Fibroblast of skin of right quadriceps (primary cell): ENCODE measurements around the gene TRAF3.

Source experiments
- DNase-seq: peaks from one replicate; pipeline ENCODE4 v3.0.0-alpha.2; 2013

Gene TRAF3

GRCh38 chr14:102778338-102779083 is 1.3 kb downstream of the TRAF3 start:
- DNase-seq = no peak

DNA sequence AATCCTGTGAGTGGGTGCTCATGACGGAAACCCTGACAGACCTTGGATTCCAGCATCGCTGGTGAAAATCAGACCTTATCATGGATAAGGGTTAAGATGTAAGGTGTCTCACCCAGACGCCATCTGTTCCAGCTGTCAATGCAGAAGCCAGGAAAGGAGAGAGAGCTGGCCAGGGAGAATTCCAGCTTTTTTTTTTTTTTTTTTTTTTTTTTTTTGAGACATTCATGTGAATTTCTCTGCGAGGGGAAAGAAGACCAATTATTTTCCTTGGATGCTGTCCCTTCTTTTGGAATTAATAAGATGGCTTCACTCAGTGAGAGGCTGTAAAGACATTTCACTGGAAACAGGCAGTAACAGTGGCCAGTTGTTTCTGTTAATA is 1.8 kb downstream of the TRAF3 start:
- no peak for DNase-seq

DNA sequence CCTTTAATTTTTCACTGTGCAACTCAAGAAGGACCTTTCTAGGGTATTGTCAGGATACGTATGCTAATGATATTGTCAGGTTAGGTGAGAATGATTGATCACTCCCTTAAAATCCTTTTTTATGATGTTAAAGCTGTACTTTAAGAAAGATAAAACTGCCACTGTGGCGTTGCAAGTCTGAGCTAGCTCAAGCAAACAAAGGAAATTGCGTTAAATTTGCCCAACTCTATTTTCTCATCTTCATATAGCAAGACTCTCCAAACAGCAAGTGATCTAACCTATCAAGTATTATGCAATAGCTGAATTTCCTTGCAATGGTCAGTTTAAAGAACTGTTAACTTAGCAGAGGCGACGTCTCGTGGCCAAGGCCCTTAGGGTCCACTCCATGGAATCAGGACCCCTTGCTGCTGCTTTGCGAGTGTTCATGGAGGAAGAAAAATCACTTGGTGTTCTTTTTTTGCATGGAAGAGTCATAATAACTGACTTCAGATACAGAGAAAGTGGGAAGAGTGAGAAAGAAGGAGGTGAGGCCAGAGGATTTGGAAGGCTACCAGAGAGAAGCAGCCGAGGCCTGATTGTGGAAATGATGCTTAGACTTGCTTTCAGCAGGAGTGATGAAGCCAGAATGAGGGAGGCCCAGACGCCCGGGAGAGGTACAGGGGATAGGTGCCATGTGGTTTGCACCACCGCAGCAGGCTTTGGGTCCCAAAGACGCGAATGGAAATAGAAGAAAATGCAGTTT is 2.5 kb downstream of the TRAF3 start:
- no peak for DNase-seq

- no peak for DNase-seq
These were observed 3.8 kb downstream of the TRAF3 start for GRCh38 chr14:102781063-102781462.

- DNase-seq = no peak
These were observed 5.7 kb downstream of the TRAF3 start for GRCh38 chr14:102782974-102783373.

- no peak for DNase-seq
These were observed 7.8 kb downstream of the TRAF3 start for GRCh38 chr14:102784892-102785594.

- DNase-seq = no peak
These were observed 8.3 kb downstream of the TRAF3 start for GRCh38 chr14:102785595-102785963.

GRCh38 chr14:102786768-102787167 is 9.5 kb downstream of the TRAF3 start:
- no peak for DNase-seq

DNA sequence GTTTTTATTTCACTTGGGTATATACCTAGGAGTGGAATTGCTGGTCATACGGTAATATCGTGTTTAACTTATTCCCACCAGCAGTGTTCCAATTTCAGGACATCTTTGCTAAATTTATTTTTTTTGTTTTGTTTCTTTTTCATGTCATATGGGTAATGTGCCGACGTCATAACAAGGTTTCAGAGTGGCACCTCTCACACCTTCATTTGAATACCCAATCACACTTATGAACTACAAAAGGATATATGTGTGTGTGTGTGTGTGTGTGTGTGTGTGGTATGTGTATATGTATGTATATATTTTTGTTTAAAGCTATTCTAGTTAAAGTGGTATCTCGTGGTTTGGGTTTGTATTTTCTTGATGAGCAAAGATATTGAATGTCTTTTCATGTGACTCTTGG is 12.1 kb downstream of the TRAF3 start:
- DNase-seq = no peak

GRCh38 chr14:102793531-102794328 is 16.5 kb downstream of the TRAF3 start:
- no peak for DNase-seq

DNA sequence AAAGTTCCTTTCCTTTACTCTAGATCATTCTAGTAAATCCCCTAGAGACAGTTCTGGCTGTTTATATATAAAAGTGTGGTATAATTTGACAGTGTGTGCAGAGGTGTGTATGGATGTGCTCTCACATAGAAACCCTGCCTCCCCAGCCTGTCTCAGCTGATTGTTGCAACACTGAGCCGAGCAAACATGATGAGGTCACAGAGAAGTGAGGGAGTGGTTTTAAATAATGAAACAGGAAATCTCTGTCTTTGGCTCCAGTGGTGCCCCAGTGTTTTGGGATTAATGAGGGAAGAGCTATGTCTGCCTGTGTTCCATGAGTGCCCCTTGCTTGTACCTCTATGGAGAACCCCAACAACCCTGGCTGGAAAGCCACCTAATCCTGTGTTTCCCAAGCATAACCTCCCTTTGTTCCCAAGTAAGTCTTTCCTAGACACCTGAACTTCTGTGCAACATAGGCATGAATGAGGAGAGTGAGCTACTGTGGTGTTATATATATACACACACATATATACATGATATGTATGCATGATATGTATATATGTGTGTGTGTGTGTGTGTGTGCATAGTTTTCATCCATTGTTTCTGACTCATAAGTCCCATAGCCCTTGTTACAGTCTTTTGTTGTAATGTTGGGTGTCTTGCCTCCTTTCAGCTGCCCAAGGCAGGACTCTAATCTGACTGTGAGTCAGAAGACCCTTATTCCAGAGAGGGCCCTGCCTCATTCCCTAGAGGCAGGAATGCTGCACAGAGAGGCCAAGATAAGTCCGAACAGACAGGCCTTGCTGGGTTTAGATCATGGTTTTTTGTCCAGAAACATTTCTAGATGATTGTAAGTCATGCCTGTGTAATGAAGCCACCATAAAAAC is 18.0 kb downstream of the TRAF3 start:
- peak; percentile 93 for DNase-seq

DNA sequence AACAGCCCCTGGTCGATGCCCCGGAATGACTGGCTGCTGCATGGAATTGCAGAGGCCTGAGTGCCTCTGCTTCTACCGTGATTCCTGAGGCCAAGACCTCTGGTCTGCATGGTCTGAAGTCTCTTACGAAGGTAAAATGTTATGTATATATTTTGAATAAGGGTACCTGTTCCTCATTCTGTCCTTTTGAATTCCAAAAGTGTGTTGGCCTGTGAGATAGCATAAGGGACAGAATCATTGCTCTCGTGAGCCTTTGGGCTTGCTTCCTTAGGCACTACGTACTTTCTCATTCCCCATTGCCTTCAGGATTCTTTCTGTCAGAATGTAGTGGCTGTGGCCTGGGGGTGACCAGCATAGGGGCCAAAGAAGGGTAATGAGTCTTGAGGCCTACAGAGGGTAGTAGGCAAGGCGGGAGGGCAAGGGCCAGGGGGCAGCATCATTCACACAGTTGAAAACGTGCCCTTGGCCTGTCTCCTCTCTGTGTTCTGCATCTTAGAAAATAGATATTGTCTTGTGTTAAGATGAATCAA is 19.5 kb downstream of the TRAF3 start:
- DNase-seq = no peak

DNA sequence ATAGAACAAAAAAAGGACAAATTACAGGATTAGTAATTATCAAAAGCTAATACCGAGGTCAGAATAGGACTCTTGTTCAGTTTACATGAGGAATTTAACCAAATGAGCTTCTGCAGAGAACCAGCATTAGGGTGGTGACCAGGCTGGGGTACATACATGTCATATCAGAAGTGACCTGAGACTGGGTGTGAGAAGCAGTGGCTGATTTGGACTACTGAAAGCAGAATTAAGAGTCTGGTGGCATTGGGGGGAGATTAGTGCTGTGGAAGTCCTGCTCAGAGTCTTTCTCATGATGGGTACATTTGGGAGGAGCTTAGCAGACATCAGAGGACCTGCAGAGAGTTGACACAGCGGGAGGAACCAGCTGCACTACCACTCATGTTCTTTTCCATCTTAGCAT is 21.7 kb downstream of the TRAF3 start:
- DNase-seq = no peak

DNA sequence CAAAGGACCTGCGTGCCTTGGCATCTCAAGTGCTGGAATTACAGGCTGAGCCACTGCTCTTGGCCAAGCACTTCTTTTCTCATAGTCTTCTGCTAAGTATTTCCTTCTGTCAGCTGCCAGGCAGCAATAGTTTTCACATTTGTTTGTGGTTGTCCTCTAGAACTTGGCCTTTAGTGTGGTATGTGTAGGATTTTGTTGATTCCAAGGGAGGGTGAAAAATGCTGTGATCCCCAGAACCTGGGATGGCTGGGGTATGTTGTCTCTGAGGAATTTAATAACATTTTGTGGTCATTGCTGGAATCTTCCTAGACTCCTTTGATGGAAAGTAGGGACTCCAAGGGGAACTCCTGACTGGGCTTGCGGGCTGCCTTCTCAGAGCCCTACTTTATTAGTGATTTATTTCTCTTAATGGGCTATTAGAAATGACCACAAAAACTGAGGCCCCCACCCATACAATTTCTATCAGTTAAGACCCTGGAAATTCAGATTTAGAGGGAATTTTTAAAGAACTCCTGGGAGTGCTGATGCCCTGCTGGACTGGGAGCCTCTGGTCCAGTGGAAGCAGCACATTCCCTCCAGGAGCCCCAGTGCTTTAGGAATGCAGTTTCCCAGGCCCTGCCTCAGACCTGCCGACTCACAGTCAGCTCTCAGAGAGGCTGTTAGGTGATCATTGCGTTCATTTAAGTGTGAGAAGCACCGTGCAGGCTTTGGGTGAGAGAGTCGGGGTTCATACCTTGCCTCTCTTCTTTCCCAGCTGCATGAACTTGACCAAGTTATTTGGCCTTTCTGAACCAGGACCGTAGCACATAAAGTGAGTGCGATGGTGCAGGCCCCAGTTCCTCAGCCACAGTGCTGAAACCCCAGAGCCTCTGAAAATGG is 22.7 kb downstream of the TRAF3 start:
- peak; percentile 95 for DNase-seq

DNA sequence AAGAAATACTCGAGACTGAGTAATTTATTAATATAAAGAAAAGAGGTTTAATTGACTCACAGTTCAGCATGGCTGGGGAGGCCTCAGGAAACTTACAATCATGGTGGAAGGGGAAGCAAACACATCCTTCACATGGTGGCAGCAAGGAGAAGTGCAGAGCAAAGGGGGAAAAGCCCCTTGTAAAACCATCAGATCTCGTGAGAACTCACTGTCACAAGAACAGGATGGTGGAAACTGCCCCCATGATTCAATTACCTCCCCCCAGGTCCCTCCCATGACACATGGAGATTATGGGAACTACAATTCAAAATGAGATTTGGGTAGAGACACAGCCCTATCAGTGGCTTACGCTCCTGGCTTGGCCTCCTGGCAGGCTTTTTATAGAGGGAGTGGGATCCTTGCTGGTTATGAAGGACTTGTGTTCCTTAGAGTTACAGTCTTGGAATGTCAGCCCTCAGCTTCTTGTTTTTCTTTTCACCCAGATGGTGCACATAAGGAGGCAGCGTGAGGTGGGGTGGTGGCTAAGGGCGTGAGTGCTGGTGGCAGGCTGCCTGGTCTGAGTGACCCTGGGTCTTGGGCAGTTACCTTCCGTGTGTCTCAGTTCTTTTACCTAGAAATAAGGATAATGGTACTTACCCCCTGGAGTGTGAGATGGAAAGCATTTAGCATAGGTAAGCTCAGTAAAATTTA is 25.7 kb downstream of the TRAF3 start:
- DNase-seq = no peak

GRCh38 chr14:102804858-102805257 is 27.6 kb downstream of the TRAF3 start:
- no peak for DNase-seq

DNA sequence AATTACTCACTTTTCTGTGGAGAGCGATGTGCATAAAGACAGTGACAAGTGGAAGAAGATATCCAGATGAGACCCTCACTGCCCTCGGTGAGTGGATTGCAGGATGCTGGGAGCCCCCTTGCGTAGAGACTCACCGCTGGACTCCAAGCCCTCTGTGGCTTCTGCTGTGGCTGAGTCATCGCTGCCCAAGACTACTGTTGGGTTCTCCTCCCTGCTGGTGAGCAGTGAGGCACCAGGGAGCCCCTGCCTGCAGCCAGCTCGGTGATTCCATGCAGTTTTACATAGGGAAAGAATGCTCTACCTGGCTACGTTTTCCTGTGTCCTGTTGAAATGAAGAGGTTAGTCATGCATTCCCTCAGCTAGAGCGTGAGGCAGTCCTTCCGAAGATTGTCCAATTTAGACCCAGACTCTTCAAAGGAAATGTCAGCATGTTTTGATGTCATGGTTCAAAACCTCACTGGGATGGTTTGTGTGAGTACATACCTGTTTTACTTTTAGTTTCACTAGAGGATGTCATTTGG is 28.2 kb downstream of the TRAF3 start:
- DNase-seq = peak; percentile 68

GRCh38 chr14:102805941-102806340 is 28.7 kb downstream of the TRAF3 start:
- DNase-seq = no peak

GRCh38 chr14:102806447-102806846 is 29.2 kb downstream of the TRAF3 start:
- no peak for DNase-seq

- no peak for DNase-seq
These were observed 29.8 kb downstream of the TRAF3 start for GRCh38 chr14:102807013-102807406.
